Activated naive CD4-positive, alpha-beta T cell treated with anti-CD3 and anti-CD28 coated beads, Interleukin-2, amount 50 U/mL, for 72 hours (primary cell): Measurements from ENCODE around the gene CEP128. TPM values are rescaled to one million over a fixed set of nuclear protein-coding genes. Genes with fewer than 3 reads are reported as not detected.

ENCODE experiments used
- ATAC-seq, 2 donors: fragments of 150-1000 bp; cut with Tn5 transposase; 2 replicates each; pipeline ENCODE4 v1.10.0; 2021; ENCODE audit warnings: mild to moderate bottlenecking in 2 of 2, moderate library complexity in 2 of 2
- DNase-seq, 2 donors: peaks; one replicate each; pipeline ENCODE4 v3.0.0; 2021 to 2022; ENCODE audit warnings: low spot score in 2 of 2
- H3K27ac Mint-ChIP-seq, 2 donors: one replicate each; pipeline ENCODE4 v1.8.0; 2022; ENCODE audit warnings: mild to moderate bottlenecking in 2 of 2, mixed read lengths in 2 of 2
- H3K36me3 Mint-ChIP-seq, 2 donors: one replicate each; pipeline ENCODE4 v1.8.0; 2022; ENCODE audit warnings: mixed read lengths in 2 of 2
- H3K9me3 Mint-ChIP-seq, 2 donors: one replicate each; pipeline ENCODE4 v1.8.0; 2022; ENCODE audit warnings: mixed read lengths in 2 of 2
- total RNA-seq, 2 donors: library from RNA; stranded (reverse); gene quantifications; one replicate each; pipeline ENCODE4 v1.2.3, GENCODE V29; 2022

CEP128 gene
- total RNA-seq, 2 donors from 2014 or later: 11.5 to 33.3 TPM

GRCh38 chr14:80587096-80587724, 354.3 kb downstream of the CEP128 start:
- ATAC-seq (peak; percentile 86 to 96), DNase-seq (peak in 1 of 2 donors; percentile 13)
- Mint-ChIP-seq H3K36me3 (peaks cover 20 to 27% of the 10 kb centered on the region in 2 donors), H3K9me3 (peaks cover 6 to 16% of the 10 kb centered on the region in 2 donors), H3K27ac (peak overlapping the region; percentile 9 to 52)

DNA sequence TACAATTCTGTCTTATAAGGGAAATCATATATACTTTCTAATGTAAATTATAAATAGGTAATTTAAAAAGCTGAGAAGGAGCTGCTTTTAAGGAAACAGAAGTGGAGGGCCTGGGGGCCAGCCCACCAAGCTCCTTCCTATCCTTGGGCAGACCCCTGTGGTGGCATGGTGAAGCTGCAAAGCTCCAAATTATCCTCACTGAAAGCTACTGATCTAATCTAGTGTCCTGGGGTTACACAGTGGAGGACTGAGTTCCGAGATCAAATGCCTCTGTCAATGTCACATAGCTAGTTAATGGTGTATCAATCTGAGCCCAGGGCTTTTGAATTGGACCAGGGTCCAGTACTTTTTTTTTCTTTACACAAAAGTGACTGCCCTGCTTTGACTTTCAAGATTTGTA, 355.4 kb downstream of the CEP128 start:
- no peak for ATAC-seq
- Mint-ChIP-seq H3K36me3 (peaks cover 10 to 20% of the 10 kb centered on the region in 2 donors), H3K27ac (no peak overlapping the region), H3K9me3 (peaks cover 0 to 10% of the 10 kb centered on the region in 2 donors)
- no peak for DNase-seq

DNA sequence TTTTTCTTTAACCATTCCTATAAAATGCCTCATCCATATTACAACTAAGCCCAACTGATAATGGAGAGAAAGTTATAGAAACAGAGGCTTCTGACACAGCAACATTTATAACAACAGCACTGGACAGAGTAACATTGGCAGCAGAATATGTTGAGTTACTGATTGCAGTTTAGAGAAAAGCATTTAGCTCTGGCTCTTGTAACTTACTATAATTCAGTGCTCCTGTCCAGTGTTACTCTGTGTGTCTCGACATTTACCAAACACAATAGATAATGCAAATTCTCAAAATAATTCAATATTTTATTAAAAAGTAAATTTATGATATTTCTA, 356.1 kb downstream of the CEP128 start:
- H3K36me3 Mint-ChIP-seq: peaks cover 4 to 13% of the 10 kb centered on the region in 2 donors
- H3K27ac Mint-ChIP-seq: no peak overlapping the region
- DNase-seq: no peak

GRCh38 chr14:80584744-80585505, 356.6 kb downstream of the CEP128 start:
- DNase-seq (no peak), ATAC-seq (no peak)
- H3K36me3 Mint-ChIP-seq: peaks cover 4 to 8% of the 10 kb centered on the region in 2 donors
- H3K27ac Mint-ChIP-seq: no peak overlapping the region
- peaks cover 0 to under 1% of the 10 kb centered on the region in 2 donors for H3K9me3 Mint-ChIP-seq

More for the DNA sequence above, 356.1 kb downstream of the CEP128 start:
- H3K9me3 Mint-ChIP-seq: peaks cover 0 to 6% of the 10 kb centered on the region in 2 donors
- ATAC-seq: no peak

DNA sequence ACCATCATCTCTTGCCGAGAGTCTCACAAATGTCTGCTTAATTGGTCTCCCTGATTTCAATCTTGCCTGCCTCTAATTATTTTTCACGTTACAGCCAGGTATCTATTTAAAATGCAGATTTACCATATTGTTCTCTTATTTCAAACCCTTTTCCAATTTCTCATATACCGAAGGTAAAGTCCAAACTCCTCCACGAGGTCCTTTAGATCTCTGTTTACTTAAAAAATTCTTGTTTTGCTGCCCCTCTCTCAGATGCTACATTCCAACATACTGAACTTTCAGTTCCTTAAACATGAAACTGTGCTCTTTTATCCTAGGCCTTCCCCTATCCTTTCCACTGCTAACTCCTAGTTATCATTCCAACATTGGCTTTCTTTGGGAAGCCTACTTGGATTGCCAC, 363.9 kb downstream of the CEP128 start:
- DNase-seq (no peak), ATAC-seq (no peak)
- no peaks in the 10 kb centered on the region for H3K9me3 Mint-ChIP-seq
- H3K36me3 Mint-ChIP-seq: no peaks in the 10 kb centered on the region
- H3K27ac Mint-ChIP-seq: no peak overlapping the region

DNA sequence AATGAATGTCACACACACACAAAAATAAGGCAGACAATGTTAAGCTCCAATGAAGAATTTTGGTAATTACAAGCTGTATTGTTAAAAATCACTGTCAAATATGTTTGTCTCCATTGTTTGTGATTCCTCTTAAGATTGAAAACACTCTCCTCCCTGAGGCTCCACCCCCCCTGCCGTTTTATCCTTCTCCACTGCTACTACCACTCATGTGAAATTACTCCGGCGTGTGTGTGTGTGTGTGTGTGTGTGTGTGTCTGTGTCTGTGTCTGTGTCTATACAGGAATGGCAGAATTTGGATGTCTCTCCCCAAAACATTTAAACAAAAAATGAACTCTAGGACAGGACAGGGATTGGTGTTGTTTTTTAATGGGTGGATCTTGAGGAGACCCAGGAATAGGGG, 365.1 kb downstream of the CEP128 start:
- DNase-seq: no peak
- no peak for ATAC-seq
- H3K9me3 Mint-ChIP-seq: no peaks in the 10 kb centered on the region
- H3K36me3 Mint-ChIP-seq: no peaks in the 10 kb centered on the region
- no peak overlapping the region for H3K27ac Mint-ChIP-seq

GRCh38 chr14:80575763-80576162, 365.8 kb downstream of the CEP128 start:
- DNase-seq (no peak), ATAC-seq (peak; percentile 40 to 99)
- Mint-ChIP-seq H3K27ac (no peak overlapping the region), H3K9me3 (no peaks in the 10 kb centered on the region), H3K36me3 (no peaks in the 10 kb centered on the region)

GRCh38 chr14:80572666-80573065, 368.9 kb downstream of the CEP128 start:
- H3K9me3 Mint-ChIP-seq: no peaks in the 10 kb centered on the region
- no peak for ATAC-seq
- no peak for DNase-seq
- H3K36me3 Mint-ChIP-seq: no peaks in the 10 kb centered on the region
- H3K27ac Mint-ChIP-seq: no peak overlapping the region

- H3K36me3 Mint-ChIP-seq: no peaks in the 10 kb centered on the region
- DNase-seq: no peak
- ATAC-seq: no peak
- H3K27ac Mint-ChIP-seq: no peak overlapping the region
- no peaks in the 10 kb centered on the region for H3K9me3 Mint-ChIP-seq
Measured at GRCh38 chr14:80570930-80571298, 370.6 kb downstream of the CEP128 start.

- Mint-ChIP-seq H3K36me3 (no peaks in the 10 kb centered on the region), H3K9me3 (no peaks in the 10 kb centered on the region), H3K27ac (no peak overlapping the region)
- no peak for DNase-seq
- ATAC-seq: peak in 1 of 2 donors; percentile 65
Measured at GRCh38 chr14:80567905-80568536, 373.5 kb downstream of the CEP128 start.

DNA sequence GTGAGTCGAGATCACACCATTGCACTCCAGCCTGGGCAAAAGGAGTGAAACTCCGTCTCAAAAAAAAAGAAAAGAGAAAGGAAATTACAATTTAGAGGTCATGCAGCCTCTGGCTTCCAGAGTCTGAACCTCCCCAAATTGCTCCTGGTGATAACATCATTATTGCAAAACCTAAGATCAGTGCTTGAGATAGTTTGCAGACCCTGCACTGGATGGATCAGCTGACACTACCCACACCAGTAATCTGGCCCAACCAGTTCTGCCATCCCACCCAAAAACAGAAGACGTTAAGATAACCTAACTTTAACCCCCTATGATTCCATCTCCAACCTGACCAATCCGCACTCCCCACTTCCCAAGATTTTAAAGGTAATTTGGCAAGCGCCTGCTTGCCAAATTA, 376.5 kb downstream of the CEP128 start:
- Mint-ChIP-seq H3K27ac (no peak overlapping the region), H3K36me3 (no peaks in the 10 kb centered on the region), H3K9me3 (no peaks in the 10 kb centered on the region)
- DNase-seq (no peak), ATAC-seq (no peak)

DNA sequence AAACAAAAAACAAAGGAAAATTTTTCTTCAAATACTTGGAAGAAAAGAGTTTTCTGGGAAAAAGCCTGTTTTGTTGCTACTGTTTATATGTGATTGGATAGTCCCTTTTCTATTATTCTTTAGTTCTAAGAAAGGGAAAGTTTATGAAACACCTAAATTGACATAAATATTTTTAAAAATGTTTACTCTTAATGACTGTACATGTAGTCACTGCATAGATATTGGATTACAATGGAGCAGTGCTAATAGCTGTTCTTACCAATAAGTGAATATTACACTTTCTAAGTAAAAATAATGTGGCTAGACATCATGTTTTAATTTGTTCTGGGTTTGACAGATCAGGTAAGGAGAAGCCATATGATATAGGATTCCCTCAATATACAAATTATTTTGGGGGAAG, 377.5 kb downstream of the CEP128 start:
- ATAC-seq (no peak), DNase-seq (no peak)
- no peak overlapping the region for H3K27ac Mint-ChIP-seq
- no peaks in the 10 kb centered on the region for H3K36me3 Mint-ChIP-seq
- H3K9me3 Mint-ChIP-seq: no peaks in the 10 kb centered on the region

DNA sequence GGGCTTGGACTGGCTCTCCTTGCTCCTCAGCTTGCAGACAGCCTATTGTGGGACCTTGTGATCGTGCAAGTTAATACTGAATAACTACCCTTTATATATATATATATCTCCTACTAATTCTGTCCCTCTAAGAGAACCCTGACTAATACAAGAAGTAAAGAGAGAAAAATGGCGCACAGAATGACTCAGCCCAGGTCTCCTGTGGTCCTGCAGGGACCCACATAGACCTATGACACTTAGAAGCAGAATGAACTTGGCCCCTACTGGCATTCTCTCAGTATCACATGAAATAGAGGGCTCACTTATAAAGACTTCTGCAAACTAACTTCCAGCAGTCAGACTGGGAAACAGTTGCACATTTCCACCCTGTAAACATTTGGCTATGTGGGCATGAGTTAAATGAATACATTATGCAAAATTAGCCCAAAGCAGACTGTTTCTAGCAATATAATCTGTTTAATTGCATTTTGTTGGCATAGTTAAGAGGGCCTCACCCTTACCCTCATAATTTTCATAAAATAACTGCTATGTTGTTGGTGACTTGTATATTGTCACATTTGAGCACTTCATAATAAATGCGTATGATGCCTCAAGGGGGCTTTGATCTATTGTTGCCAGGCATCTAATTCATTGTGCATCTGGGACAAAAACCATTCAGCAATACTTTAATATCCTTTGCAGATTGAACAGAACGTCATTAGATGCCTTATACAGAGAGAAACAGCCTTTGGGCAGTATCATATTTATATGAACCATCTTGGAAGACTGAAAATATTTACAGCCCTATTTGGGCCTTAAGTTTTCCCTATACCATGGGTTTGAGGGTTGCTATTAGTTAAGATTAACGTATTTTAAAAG, 380.5 kb downstream of the CEP128 start:
- H3K27ac Mint-ChIP-seq: no peak overlapping the region
- DNase-seq (no peak), ATAC-seq (peak in 1 of 2 donors; percentile 68)
- H3K9me3 Mint-ChIP-seq: no peaks in the 10 kb centered on the region
- H3K36me3 Mint-ChIP-seq: no peaks in the 10 kb centered on the region

GRCh38 chr14:80554139-80554538, 387.4 kb downstream of the CEP128 start:
- Mint-ChIP-seq H3K36me3 (no peaks in the 10 kb centered on the region), H3K9me3 (no peaks in the 10 kb centered on the region), H3K27ac (no peak overlapping the region)
- ATAC-seq: no peak
- no peak for DNase-seq

- Mint-ChIP-seq H3K9me3 (no peaks in the 10 kb centered on the region), H3K27ac (no peak overlapping the region), H3K36me3 (no peaks in the 10 kb centered on the region)
- no peak for ATAC-seq
- no peak for DNase-seq
Measured at GRCh38 chr14:80549141-80549540, 392.4 kb downstream of the CEP128 start.

DNA sequence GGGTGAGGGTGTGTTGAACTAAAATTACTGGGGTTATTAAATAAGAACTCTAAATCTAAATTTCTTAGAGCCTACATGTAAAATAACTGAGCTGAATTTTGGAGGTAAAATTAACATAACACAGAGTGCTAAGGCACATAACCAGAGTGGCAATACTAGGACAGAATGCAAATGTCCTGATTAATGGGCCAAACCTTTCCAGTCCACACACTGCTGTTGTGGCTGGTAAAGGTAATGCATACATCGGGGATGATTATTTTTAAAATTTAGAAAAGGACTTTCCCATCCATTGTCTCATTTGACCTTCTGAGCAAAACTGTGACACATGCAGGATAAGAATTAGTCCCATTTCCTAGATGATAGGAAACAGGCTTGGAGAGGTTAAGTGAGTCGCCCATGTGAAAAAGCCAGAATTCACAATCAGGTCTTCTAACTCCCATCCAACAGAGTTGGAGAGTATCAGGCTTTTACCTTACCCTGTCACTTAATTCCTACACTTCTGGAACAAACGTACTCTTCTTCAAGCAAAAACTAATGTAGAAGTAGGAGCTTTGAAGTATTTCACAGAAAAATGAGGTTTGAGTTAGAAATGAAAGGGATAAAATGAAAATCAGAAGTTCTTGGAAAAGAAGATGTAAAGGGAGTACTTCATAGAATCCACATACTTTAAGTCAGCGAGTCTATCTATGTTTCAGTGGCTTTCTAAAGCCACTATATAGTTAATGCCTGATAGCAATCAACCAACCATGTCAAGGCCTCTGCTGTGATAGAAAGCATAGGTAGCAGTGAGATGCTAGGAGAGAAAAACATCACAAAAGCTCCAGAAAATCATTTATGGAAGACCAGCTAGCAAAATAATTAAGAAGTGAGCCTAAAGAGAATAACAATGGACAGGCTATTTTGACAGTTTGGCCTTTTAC, 395.3 kb downstream of the CEP128 start:
- H3K9me3 Mint-ChIP-seq: peaks cover 3 to 4% of the 10 kb centered on the region in 2 donors
- peaks cover 0 to 4% of the 10 kb centered on the region in 2 donors for H3K36me3 Mint-ChIP-seq
- H3K27ac Mint-ChIP-seq: no peak overlapping the region
- no peak for ATAC-seq
- no peak for DNase-seq
